HCT116 (cell line): ENCODE data around the gene VCAN. TPM values are rescaled to one million over a fixed set of nuclear protein-coding genes. Genes with fewer than 3 reads are reported as not detected.

Experiments
- ATAC-seq: fragments of 200-7000 bp; cut with Tn5 transposase; 2 replicates; pipeline ENCODE4 v1.9.1; 2020; ENCODE audit warnings: mild to moderate bottlenecking, moderate library complexity
- BruUV-seq: library from RNA; stranded (reverse); fragments of 400-500 nt; replicated peaks from 2 replicates; lab custom pipeline; 2021; lab: Mats Ljungman, UMichigan
- CTCF ChIA-PET: fragments of 300-600 bp; sonication (Branson Sonifier 250); formaldehyde crosslinking; loops from one replicate; lab custom pipeline; 2021; ENCODE audit warnings: antibody characterized with exemption; lab: Charles Lee
- POLR2A ChIA-PET: fragments of 300-600, 350-600 bp; sonication (Branson Sonifier 250); formaldehyde crosslinking; loops from one replicate; lab custom pipeline; 2021; ENCODE audit warnings: antibody characterized with exemption; lab: Charles Lee
- RAD21 ChIA-PET, 2 experiments: fragments of 300-600 bp; sonication (Branson Sonifier 250); formaldehyde crosslinking; loops; one replicate each; lab custom pipeline; 2023; ENCODE audit warnings: low total read pairs in 2 of 2; ENCODE audit not compliant: uncharacterized antibody in 2 of 2, unreplicated experiment in 2 of 2, low non-redundant PET in 1 of 2; lab: Charles Lee
- DNase-seq: peaks from one replicate; pipeline ENCODE4 v3.0.0-alpha.2; 2010; ENCODE audit warnings: low read depth, low spot score
- H2AFZ ChIP-seq: fragments of 200-600 bp; shearing (Covaris generic), sonication (generic); 2 replicates; pipeline ENCODE4 v1.6.1; 2017; ENCODE audit warnings: low read depth, mixed run types, mixed read lengths, antibody characterized with exemption, low read length; ENCODE audit not compliant: poor library complexity, severe bottlenecking
- H3K27ac ChIP-seq: 2 replicates; pipeline ENCODE4 v1.5.1; 2012; ENCODE audit warnings: low read depth, low read length
- H3K27me3 ChIP-seq: fragments of 200-600 bp; sonication (generic); 2 replicates; pipeline ENCODE4 v1.6.1; 2016; ENCODE audit warnings: mixed run types, low read length, mixed read lengths; ENCODE audit not compliant: insufficient read depth
- H3K36me3 ChIP-seq, 2 experiments: fragments of 200-500 bp in 1 of 2; fragments of 200-600 bp in 1 of 2; sonication (Bioruptor generic) in 1 of 2; sonication (generic) in 1 of 2; 2 replicates each; pipeline versions ENCODE4 v1.5.1 to v1.6.1; 2014 to 2016; ENCODE audit warnings: low read length in 2 of 2, inconsistent platforms in 1 of 2, mixed read lengths in 1 of 2, mixed run types in 1 of 2; ENCODE audit not compliant: insufficient read depth in 2 of 2, control insufficient read depth in 1 of 2
- H3K4me1 ChIP-seq, 2 experiments: fragments of 200-600 bp in 1 of 2; sonication (generic) in 1 of 2; 2 replicates each; pipeline versions ENCODE4 v1.5.1 to v1.6.1; 2012 to 2017; ENCODE audit warnings: low read length in 2 of 2, inconsistent platforms in 1 of 2, mild to moderate bottlenecking in 1 of 2, mixed read lengths in 1 of 2, mixed run types in 1 of 2, moderate library complexity in 1 of 2; ENCODE audit not compliant: insufficient read depth in 2 of 2, control insufficient read depth in 1 of 2
- H3K4me2 ChIP-seq: fragments of 200-600 bp; sonication (generic); 2 replicates; pipeline ENCODE4 v1.6.1; 2017; ENCODE audit warnings: mixed run types, low read length, mixed read lengths
- H3K4me3 ChIP-seq, 2 experiments: fragments of 200-600 bp in 1 of 2; sonication (generic) in 1 of 2; replicated peaks in 1 of 2; 2 replicates each; pipeline ENCODE4 v1.5.1; 2011 to 2016; ENCODE audit warnings: low read length in 2 of 2, control low read depth in 1 of 2, low read depth in 1 of 2, mild to moderate bottlenecking in 1 of 2, mixed read lengths in 1 of 2, mixed run types in 1 of 2
- H3K79me2 ChIP-seq: fragments of 200-600 bp; sonication (generic); 2 replicates; pipeline ENCODE4 v1.6.1; 2017; ENCODE audit warnings: mild to moderate bottlenecking, mixed run types, low read length, moderate library complexity, mixed read lengths; ENCODE audit not compliant: insufficient read depth
- H3K9ac ChIP-seq: fragments of 200-600 bp; sonication (generic); 2 replicates; pipeline ENCODE4 v1.6.1; 2016; ENCODE audit warnings: low read length, mixed read lengths
- H3K9me2 ChIP-seq: fragments of 200-600 bp; sonication (generic), shearing (Covaris generic); 2 replicates; pipeline ENCODE4 v1.6.1; 2017; ENCODE audit warnings: mixed run types, mild to moderate bottlenecking, moderate library complexity; ENCODE audit not compliant: insufficient read depth
- H3K9me3 ChIP-seq, 2 experiments: fragments of 200-500 bp in 1 of 2; fragments of 200-600 bp in 1 of 2; sonication (Bioruptor generic) in 1 of 2; sonication (generic) in 1 of 2; 2 replicates each; pipeline ENCODE4 v1.6.1; 2014 to 2017; ENCODE audit warnings: low read length in 2 of 2, mixed read lengths in 2 of 2, inconsistent platforms in 1 of 2, low read depth in 1 of 2, mild to moderate bottlenecking in 1 of 2, mixed run types in 1 of 2, moderate library complexity in 1 of 2; ENCODE audit not compliant: control insufficient read depth in 1 of 2, insufficient read depth in 1 of 2
- H4K20me1 ChIP-seq: fragments of 200-600 bp; sonication (generic), shearing (Covaris generic); 2 replicates; pipeline ENCODE4 v1.6.1; 2017; ENCODE audit warnings: mixed run types, mild to moderate bottlenecking, moderate library complexity; ENCODE audit not compliant: insufficient read depth
- CBX3 ChIP-seq: IDR thresholded peaks from 2 replicates; pipeline ENCODE4 v1.6.1; 2012; ENCODE audit warnings: low read depth
- CEBPB ChIP-seq: IDR thresholded peaks from 2 replicates; pipeline ENCODE4 v1.6.1; 2012; ENCODE audit warnings: low read depth
- EGR1 ChIP-seq: IDR thresholded peaks from 2 replicates; pipeline ENCODE4 v1.6.1; 2012; ENCODE audit warnings: low read depth
- ELF1 ChIP-seq: IDR thresholded peaks from 2 replicates; pipeline ENCODE4 v1.6.1; 2012; ENCODE audit warnings: low read depth, borderline replicate concordance
- POLR2A ChIP-seq: IDR thresholded peaks from 2 replicates; pipeline ENCODE4 v1.7.0; 2011; ENCODE audit warnings: borderline replicate concordance; ENCODE audit not compliant: insufficient read depth, insufficient read length; ENCODE audit errors: extremely low read depth
- RAD21 ChIP-seq: IDR thresholded peaks from 2 replicates; pipeline ENCODE4 v1.6.1; 2012; ENCODE audit warnings: low read depth, mild to moderate bottlenecking
- SIN3A ChIP-seq: IDR thresholded peaks from 2 replicates; pipeline ENCODE4 v1.6.1; 2012; ENCODE audit warnings: low read depth
- SP1 ChIP-seq: IDR thresholded peaks from 2 replicates; pipeline ENCODE4 v1.6.1; 2012; ENCODE audit warnings: low read depth
- SRF ChIP-seq: IDR thresholded peaks from 2 replicates; pipeline ENCODE4 v1.6.1; 2012; ENCODE audit warnings: low read depth
- intact Hi-C: fragments of 100-400 bp; cut with micrococcal nuclease; formaldehyde crosslinking; loops from 2 replicates; pipeline ENCODE4 v1.10.0; 2022
- total RNA-seq: library from RNA; stranded (reverse); gene quantifications from one replicate; pipeline ENCODE4 v1.2.1, GENCODE V29; 2021; ENCODE audit not compliant: unreplicated experiment
- TF ChIP-seq, protein P1 (sequence below), 3 experiments: fragments of 200-600 bp in 1 of 3; sonication (generic) in 1 of 3; IDR thresholded peaks in 2 of 3; conservative IDR thresholded peaks in 1 of 3; 2 replicates each; pipeline ENCODE4 v1.5.1; 2012 to 2017; ENCODE audit warnings: low read depth in 2 of 3, low read length in 2 of 3, antibody characterized with exemption in 1 of 3, borderline replicate concordance in 1 of 3, control low read depth in 1 of 3, mild to moderate bottlenecking in 1 of 3, mixed read lengths in 1 of 3, mixed run types in 1 of 3, moderate library complexity in 1 of 3; ENCODE audit not compliant: insufficient read depth in 1 of 3
- TF ChIP-seq, protein P2 (sequence below): IDR thresholded peaks from 2 replicates; pipeline ENCODE4 v1.6.1; 2011; ENCODE audit warnings: mild to moderate bottlenecking, low read length, moderate library complexity; ENCODE audit not compliant: insufficient replicate concordance; ENCODE audit errors: extremely low read depth
- TF ChIP-seq, protein P3 (sequence below): IDR thresholded peaks from 2 replicates; pipeline ENCODE4 v1.6.1; 2012
- TF ChIP-seq, protein P4 (sequence below): IDR thresholded peaks from 2 replicates; pipeline ENCODE4 v1.6.1; 2012
- TF ChIP-seq, protein P5 (sequence below): IDR thresholded peaks from 2 replicates; pipeline ENCODE4 v1.6.1; 2012; ENCODE audit warnings: low read depth

The VCAN gene
- total RNA-seq, 1 experiment from 2014 or later = 49.9 TPM

DNA sequence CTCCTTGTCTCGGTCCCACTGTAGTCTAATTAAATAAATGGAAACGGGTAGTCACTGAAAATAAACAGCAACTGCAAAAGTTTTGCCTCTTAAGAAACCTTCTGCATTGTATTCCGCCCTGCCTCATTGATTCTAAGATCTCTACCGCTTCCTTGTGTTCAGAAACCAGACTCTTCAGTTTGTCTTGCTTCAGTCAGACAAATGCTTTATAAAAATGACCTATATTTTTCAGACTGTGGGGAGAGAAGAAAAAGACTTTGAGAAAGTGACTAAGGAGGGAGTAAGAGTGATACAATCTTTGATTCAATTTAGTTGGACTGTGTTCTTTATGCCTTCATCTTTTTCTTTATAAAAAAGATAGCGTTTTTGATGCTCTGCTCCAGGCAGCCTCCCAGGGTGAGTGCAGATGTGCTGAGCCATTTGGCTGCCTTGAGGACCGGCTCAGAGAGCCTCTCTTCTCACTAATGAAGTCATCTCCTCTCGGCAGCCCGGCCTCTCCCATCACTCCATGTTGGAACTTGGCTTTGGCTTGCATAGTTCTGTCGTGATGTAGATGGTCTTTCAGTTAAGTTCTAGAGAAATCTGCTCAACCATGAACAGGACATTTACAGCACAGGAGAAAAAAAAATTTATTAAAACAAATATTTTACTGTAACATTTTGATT is 4.0 kb upstream of the VCAN start (continued):
- TF ChIP-seq, protein P1, sequence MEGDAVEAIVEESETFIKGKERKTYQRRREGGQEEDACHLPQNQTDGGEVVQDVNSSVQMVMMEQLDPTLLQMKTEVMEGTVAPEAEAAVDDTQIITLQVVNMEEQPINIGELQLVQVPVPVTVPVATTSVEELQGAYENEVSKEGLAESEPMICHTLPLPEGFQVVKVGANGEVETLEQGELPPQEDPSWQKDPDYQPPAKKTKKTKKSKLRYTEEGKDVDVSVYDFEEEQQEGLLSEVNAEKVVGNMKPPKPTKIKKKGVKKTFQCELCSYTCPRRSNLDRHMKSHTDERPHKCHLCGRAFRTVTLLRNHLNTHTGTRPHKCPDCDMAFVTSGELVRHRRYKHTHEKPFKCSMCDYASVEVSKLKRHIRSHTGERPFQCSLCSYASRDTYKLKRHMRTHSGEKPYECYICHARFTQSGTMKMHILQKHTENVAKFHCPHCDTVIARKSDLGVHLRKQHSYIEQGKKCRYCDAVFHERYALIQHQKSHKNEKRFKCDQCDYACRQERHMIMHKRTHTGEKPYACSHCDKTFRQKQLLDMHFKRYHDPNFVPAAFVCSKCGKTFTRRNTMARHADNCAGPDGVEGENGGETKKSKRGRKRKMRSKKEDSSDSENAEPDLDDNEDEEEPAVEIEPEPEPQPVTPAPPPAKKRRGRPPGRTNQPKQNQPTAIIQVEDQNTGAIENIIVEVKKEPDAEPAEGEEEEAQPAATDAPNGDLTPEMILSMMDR (IDR thresholded peaks at IDR 0.05 in 2 of 3, conservative IDR thresholded peaks at IDR 0.05 in 1 of 3; ENCODE audit: borderline replicate concordance in 1 of 3, insufficient read depth in 1 of 3, low read depth in 2 of 3, low read length in 2 of 3) = no peak
- TF ChIP-seq RAD21 = 0 out of 2 replicates have a peak, but pooled peaks have one; percentile 18

DNA sequence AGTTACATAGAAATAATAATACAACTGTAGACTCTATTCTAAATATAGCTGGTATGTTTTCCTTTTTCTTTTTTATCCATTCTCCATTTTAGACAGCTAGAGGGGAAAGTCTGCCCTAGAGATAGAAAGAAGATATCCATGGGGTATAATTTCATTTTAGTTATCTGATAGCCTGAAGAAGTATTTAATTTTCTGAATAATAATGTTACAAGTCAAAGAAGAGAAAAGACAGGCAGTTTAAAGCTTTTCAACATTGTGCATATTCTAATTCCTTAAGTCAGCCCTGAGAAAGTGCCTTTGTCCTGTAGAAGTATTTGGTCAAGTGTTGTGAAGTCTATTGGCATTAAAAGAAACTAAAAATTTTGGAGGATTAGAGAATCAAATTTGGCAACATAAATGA is 2.5 kb upstream of the VCAN start:
- DNase-seq (no peak), ATAC-seq (no peak)
- BruUV-seq = no TSS peak
- no peak overlapping the region for H3K4me3 ChIP-seq
- H3K36me3 ChIP-seq = no peaks in the 10 kb centered on the region
- CTCF ChIA-PET = no interaction called here
- no peak overlapping the region for H2AFZ ChIP-seq
- H3K79me2 ChIP-seq = peaks cover 7% of the 10 kb centered on the region
- no peak overlapping the region for H3K27ac ChIP-seq
- intact Hi-C loops = no loop called here
- H3K27me3 ChIP-seq = no peaks in the 10 kb centered on the region
- H3K9me3 ChIP-seq = no peaks in the 10 kb centered on the region
- H3K4me2 ChIP-seq = no peak overlapping the region
- no peaks in the 10 kb centered on the region for H4K20me1 ChIP-seq
- POLR2A ChIA-PET = no interaction called here
- H3K4me1 ChIP-seq = peaks cover 0 to 11% of the 10 kb centered on the region in 2 experiments; a peak in 2 of 4 replicates
- H3K9me2 ChIP-seq = no peaks in the 10 kb centered on the region
- RAD21 ChIA-PET = no interaction called here
- no peak overlapping the region for H3K9ac ChIP-seq
- TF ChIP-seq, protein P2, sequence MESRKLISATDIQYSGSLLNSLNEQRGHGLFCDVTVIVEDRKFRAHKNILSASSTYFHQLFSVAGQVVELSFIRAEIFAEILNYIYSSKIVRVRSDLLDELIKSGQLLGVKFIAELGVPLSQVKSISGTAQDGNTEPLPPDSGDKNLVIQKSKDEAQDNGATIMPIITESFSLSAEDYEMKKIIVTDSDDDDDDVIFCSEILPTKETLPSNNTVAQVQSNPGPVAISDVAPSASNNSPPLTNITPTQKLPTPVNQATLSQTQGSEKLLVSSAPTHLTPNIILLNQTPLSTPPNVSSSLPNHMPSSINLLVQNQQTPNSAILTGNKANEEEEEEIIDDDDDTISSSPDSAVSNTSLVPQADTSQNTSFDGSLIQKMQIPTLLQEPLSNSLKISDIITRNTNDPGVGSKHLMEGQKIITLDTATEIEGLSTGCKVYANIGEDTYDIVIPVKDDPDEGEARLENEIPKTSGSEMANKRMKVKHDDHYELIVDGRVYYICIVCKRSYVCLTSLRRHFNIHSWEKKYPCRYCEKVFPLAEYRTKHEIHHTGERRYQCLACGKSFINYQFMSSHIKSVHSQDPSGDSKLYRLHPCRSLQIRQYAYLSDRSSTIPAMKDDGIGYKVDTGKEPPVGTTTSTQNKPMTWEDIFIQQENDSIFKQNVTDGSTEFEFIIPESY = no peak
- TF ChIP-seq, protein P1 (IDR thresholded peaks at IDR 0.05 in 2 of 3, conservative IDR thresholded peaks at IDR 0.05 in 1 of 3; ENCODE audit: borderline replicate concordance in 1 of 3, insufficient read depth in 1 of 3, low read depth in 2 of 3, low read length in 2 of 3) = no peak
- TF ChIP-seq EGR1 = no peak
- TF ChIP-seq SIN3A = no peak
- TF ChIP-seq SRF = no peak
- TF ChIP-seq CEBPB = no peak
- TF ChIP-seq CBX3 = no peak
- TF ChIP-seq, protein P3, sequence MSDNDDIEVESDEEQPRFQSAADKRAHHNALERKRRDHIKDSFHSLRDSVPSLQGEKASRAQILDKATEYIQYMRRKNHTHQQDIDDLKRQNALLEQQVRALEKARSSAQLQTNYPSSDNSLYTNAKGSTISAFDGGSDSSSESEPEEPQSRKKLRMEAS = no peak
- TF ChIP-seq, protein P4, sequence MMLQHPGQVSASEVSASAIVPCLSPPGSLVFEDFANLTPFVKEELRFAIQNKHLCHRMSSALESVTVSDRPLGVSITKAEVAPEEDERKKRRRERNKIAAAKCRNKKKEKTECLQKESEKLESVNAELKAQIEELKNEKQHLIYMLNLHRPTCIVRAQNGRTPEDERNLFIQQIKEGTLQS = no peak
- TF ChIP-seq, protein P5, sequence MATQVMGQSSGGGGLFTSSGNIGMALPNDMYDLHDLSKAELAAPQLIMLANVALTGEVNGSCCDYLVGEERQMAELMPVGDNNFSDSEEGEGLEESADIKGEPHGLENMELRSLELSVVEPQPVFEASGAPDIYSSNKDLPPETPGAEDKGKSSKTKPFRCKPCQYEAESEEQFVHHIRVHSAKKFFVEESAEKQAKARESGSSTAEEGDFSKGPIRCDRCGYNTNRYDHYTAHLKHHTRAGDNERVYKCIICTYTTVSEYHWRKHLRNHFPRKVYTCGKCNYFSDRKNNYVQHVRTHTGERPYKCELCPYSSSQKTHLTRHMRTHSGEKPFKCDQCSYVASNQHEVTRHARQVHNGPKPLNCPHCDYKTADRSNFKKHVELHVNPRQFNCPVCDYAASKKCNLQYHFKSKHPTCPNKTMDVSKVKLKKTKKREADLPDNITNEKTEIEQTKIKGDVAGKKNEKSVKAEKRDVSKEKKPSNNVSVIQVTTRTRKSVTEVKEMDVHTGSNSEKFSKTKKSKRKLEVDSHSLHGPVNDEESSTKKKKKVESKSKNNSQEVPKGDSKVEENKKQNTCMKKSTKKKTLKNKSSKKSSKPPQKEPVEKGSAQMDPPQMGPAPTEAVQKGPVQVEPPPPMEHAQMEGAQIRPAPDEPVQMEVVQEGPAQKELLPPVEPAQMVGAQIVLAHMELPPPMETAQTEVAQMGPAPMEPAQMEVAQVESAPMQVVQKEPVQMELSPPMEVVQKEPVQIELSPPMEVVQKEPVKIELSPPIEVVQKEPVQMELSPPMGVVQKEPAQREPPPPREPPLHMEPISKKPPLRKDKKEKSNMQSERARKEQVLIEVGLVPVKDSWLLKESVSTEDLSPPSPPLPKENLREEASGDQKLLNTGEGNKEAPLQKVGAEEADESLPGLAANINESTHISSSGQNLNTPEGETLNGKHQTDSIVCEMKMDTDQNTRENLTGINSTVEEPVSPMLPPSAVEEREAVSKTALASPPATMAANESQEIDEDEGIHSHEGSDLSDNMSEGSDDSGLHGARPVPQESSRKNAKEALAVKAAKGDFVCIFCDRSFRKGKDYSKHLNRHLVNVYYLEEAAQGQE = no peak
- no peak for TF ChIP-seq SP1
- TF ChIP-seq ELF1 = no peak
- no peak for TF ChIP-seq POLR2A
